Measurements from ENCODE around the gene CACNB4. TPM values are rescaled to one million over a fixed set of nuclear protein-coding genes. Genes with fewer than 3 reads are reported as not detected.

Gene CACNB4
- total RNA-seq, 1 donor from 2014 or later: 5.6 TPM

GRCh38 chr2:152051436-152051835 is 47.4 kb downstream of the CACNB4 start:
- no peaks in the 10 kb centered on the region for H3K27me3 Mint-ChIP-seq
- no peak for DNase-seq (ENCODE audit: extremely low spot score, unreplicated experiment)
- no peaks in the 10 kb centered on the region for H3K4me1 Mint-ChIP-seq (ENCODE audit: unreplicated experiment)
- no peak overlapping the region for H3K4me3 Mint-ChIP-seq
- H3K27ac Mint-ChIP-seq: no peak overlapping the region
- H3K9me3 Mint-ChIP-seq: peaks cover 2% of the 10 kb centered on the region
- H3K36me3 Mint-ChIP-seq: no peaks in the 10 kb centered on the region
- no peak for TF ChIP-seq CTCF (conservative IDR thresholded peaks at IDR 0.05)

- Mint-ChIP-seq H3K36me3 (no peaks in the 10 kb centered on the region), H3K9me3 (no peaks in the 10 kb centered on the region), H3K4me1 (ENCODE audit: unreplicated experiment) (no peaks in the 10 kb centered on the region), H3K4me3 (no peak overlapping the region), H3K27ac (no peak overlapping the region), H3K27me3 (no peaks in the 10 kb centered on the region)
- no peak for TF ChIP-seq CTCF (conservative IDR thresholded peaks at IDR 0.05)
- no peak for DNase-seq (ENCODE audit: extremely low spot score, unreplicated experiment)
Measured at GRCh38 chr2:152050915-152051314, 47.9 kb downstream of the CACNB4 start.

GRCh38 chr2:152050341-152050740 is 48.5 kb downstream of the CACNB4 start:
- no peak for DNase-seq (ENCODE audit: extremely low spot score, unreplicated experiment)
- Mint-ChIP-seq H3K36me3 (no peaks in the 10 kb centered on the region), H3K4me3 (no peak overlapping the region), H3K4me1 (ENCODE audit: unreplicated experiment) (no peaks in the 10 kb centered on the region), H3K27ac (no peak overlapping the region), H3K9me3 (no peaks in the 10 kb centered on the region), H3K27me3 (no peaks in the 10 kb centered on the region)
- no peak for TF ChIP-seq CTCF (conservative IDR thresholded peaks at IDR 0.05)

- no peak overlapping the region for H3K27ac Mint-ChIP-seq
- no peaks in the 10 kb centered on the region for H3K4me1 Mint-ChIP-seq (ENCODE audit: unreplicated experiment)
- no peak for DNase-seq (ENCODE audit: extremely low spot score, unreplicated experiment)
- no peaks in the 10 kb centered on the region for H3K27me3 Mint-ChIP-seq
- no peaks in the 10 kb centered on the region for H3K9me3 Mint-ChIP-seq
- no peak for TF ChIP-seq CTCF (conservative IDR thresholded peaks at IDR 0.05)
- no peaks in the 10 kb centered on the region for H3K36me3 Mint-ChIP-seq
- no peak overlapping the region for H3K4me3 Mint-ChIP-seq
Measured at GRCh38 chr2:152049541-152049940, 49.3 kb downstream of the CACNB4 start.

GRCh38 chr2:152047824-152048471 is 50.9 kb downstream of the CACNB4 start:
- Mint-ChIP-seq H3K36me3 (no peaks in the 10 kb centered on the region), H3K27me3 (no peaks in the 10 kb centered on the region), H3K27ac (no peak overlapping the region), H3K4me1 (ENCODE audit: unreplicated experiment) (no peaks in the 10 kb centered on the region), H3K9me3 (no peaks in the 10 kb centered on the region), H3K4me3 (no peak overlapping the region)
- peak; percentile 61 for TF ChIP-seq CTCF (conservative IDR thresholded peaks at IDR 0.05)
- DNase-seq (ENCODE audit: extremely low spot score, unreplicated experiment): no peak

GRCh38 chr2:152046940-152047339 is 51.9 kb downstream of the CACNB4 start:
- no peak for TF ChIP-seq CTCF (conservative IDR thresholded peaks at IDR 0.05)
- DNase-seq (ENCODE audit: extremely low spot score, unreplicated experiment): no peak
- Mint-ChIP-seq H3K27ac (no peak overlapping the region), H3K4me3 (no peak overlapping the region), H3K9me3 (no peaks in the 10 kb centered on the region), H3K4me1 (ENCODE audit: unreplicated experiment) (no peaks in the 10 kb centered on the region), H3K27me3 (no peaks in the 10 kb centered on the region), H3K36me3 (no peaks in the 10 kb centered on the region)

Measured in type B pancreatic cell (in vitro differentiated cells).